ENCODE results near the gene TLX3. TPM values are rescaled to one million over a fixed set of nuclear protein-coding genes. Genes with fewer than 3 reads are reported as not detected.

TLX3 gene
- total and polyA plus RNA-seq, 2 of the 8 experiments (the other 6 are each of a cell fraction or from before 2014, with no cell fraction given), result not detected

DNA sequence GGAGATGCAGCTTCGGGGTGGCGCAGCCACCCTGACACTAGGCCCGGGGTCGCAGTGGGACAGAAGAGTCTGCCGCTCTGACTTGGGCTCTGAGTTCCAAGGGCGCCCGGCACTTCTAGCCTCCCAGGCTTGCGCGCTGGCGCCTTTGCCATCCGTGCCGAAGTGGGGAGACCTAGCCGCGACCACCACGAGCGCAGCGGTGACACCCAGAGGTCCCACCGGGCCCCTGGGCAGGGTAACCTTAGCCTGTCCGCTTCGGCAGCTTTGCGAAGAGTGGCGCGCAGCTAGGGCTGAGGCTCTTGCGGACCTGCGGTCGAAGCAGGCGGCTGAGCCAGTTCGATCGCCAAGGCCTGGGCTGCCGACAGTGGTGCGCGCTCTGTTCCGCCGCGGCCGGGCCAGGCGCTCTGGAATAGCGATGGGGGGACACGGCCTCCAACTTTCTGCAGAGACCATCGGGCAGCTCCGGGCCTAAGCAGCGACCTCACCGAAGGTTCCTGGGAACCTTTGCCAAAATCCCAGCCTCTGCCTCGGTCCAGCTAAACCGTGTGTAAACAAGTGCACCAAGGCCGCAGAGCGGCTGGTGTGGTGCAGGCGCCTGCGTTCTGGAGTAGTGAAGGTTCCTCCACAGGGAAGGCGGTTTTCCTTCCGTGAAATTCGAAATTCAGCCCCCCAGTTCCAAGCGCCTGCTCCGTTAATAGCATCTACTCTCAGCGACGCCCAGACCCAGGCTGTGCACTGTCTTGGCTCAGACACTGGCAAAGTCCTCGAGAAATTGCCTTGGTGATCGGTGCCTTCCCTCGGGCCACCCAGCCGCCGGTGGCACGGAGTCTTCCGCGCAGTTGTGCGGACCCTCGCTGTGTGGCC is 7.4 kb downstream of the TLX3 start (continued):
- TF ChIP-seq POLR2AphosphoS5 (IDR thresholded peaks at IDR 0.05; ENCODE audit: low read depth, low read length) (no peak), HDAC6 (IDR thresholded peaks at IDR 0.05; ENCODE audit: low read depth, low read length) (no peak), ASH2L (IDR thresholded peaks at IDR 0.05; ENCODE audit: low read length) (no peak), RFX5 (IDR thresholded peaks at IDR 0.05; ENCODE audit: borderline replicate concordance, low read depth, low read length) (no peak), JUND (IDR thresholded peaks at IDR 0.05; ENCODE audit: low read length) (no peak), SIRT6 (IDR thresholded peaks at IDR 0.05; ENCODE audit: low read length) (no peak), CHD1 (IDR thresholded peaks at IDR 0.05; ENCODE audit: low read depth, low read length) (no peak), BRCA1 (IDR thresholded peaks at IDR 0.05; ENCODE audit: low read depth, low read length) (no peak), EZH2 (IDR thresholded peaks at IDR 0.05; ENCODE audit: low read depth, low read length, severe bottlenecking) (peak; percentile 100), BCL11A (IDR thresholded peaks at IDR 0.05; ENCODE audit: low read depth in 2 of 2, low read length in 2 of 2) (no peak), POLR2A (IDR thresholded peaks at IDR 0.05; ENCODE audit: control extremely low read depth in 1 of 2, low read depth in 2 of 2, low read length in 2 of 2) (no peak), JUN (IDR thresholded peaks at IDR 0.05; ENCODE audit: low read depth, low read length) (no peak), CBX8 (IDR thresholded peaks at IDR 0.05; ENCODE audit: borderline replicate concordance, low read depth, low read length) (peak; percentile 80; the same call in 1 of the 2 replicates)
- TF ChIP-seq, protein P1, sequence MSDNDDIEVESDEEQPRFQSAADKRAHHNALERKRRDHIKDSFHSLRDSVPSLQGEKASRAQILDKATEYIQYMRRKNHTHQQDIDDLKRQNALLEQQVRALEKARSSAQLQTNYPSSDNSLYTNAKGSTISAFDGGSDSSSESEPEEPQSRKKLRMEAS (IDR thresholded peaks at IDR 0.05), result no peak

Measured in H1 (cell line).